Measurements from ENCODE around the gene MST1R. TPM values are rescaled to one million over a fixed set of nuclear protein-coding genes. Genes with fewer than 3 reads are reported as not detected.

MST1R gene
- total RNA-seq (2014; rRNA removed; shearing (Covaris generic)), result 0.32 TPM in 1 of 2 replicates, not detected in the other
- polyA plus RNA-seq (2016; fragmentation: Nextera tagmentation; extraction: Ambion mirVana), result 0.35 TPM in 1 of 2 replicates, not detected in the other

DNA sequence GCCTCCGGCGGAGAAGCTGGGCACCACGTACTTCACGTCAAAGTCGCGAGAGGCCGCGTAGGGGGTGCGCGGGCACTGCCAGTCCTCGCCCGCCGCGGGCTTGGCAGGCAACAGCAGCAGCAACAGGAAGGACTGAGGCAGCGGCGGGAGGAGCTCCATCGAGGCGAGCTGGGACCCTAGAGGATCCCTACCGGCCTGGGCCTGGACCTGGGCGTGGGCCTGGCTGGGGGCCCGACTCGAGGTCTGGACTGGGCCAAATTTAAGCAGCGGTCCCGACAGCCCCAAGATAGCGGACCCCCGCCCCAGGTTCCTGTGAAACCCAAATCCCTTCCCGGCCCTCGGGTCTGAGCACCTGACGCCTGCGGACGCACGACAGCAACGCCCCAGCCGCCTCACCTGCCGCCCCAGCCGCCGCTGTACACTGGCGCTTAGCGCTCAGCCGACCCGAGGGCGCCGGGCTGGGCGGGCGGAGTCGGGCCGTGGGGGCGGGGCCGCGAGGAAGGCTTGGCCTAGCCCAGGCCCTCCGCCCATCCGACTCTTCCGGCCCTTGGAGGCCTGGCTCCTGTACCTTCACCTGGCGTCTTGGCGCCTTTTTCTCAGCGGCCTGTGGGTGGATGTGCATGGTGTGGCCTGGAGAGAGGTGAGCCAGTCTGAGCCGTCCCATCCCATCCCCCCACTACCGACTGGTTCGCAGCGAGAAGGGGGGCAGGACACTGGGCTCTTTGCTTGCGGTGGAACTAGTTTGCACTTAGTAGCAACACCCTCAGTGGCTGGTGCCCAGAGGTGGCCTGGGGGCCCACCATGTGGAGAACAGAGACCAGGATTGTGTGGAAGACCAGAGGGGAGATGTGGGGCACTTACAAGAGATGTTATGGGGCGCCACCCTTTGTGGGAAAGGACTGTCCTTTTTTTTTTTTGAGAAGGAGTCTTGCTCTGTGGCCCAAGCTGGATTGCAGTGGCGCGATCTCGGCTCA lies at the start of gene MST1R:
MST1R (minus strand) TSS at position 423 of the 974 bp plus-strand sequence; CDS start at position 159, 264 bp downstream.
- TF ChIP-seq EZH2phosphoT487 (IDR thresholded peaks at IDR 0.05; ENCODE audit: insufficient read depth, low read depth) (no peak), EZH2 (IDR thresholded peaks at IDR 0.05; ENCODE audit: insufficient read depth, poor library complexity, severe bottlenecking) (no peak)
- no peak within 1 kb of the TSS for H3K27ac ChIP-seq
- peak within 1 kb of the TSS; percentile 59 for H3K4me2 ChIP-seq (ENCODE audit: unreplicated experiment)
- peak within 1 kb of the TSS; percentile 89 for H2AFZ ChIP-seq
- no peaks in the 10 kb centered on the region for H3K36me3 ChIP-seq (ENCODE audit: low read depth)
- no peaks in the 10 kb centered on the region for H3K79me2 ChIP-seq (ENCODE audit: insufficient read depth)
- H3K4me1 ChIP-seq (ENCODE audit: insufficient read depth), result peaks cover 20% of the 10 kb centered on the region
- H3K9ac ChIP-seq, result peak within 1 kb of the TSS; percentile 55
- H3F3A ChIP-seq (ENCODE audit: insufficient read depth), result 0 out of 2 replicates have a peak, but pooled peaks cover 5% of the 10 kb centered on the region
- H3K27me3 ChIP-seq (replicated peaks; ENCODE audit: insufficient read depth), result no peaks in the 10 kb centered on the region
- 34 to 46% methylated on average over 44 to 55 of the region's 65 CpGs for WGBS, 2 experiments (ENCODE audit: low coverage in 1 of 2, low lambda C conversion rate in 2 of 2, missing lambda C conversion rate in 2 of 2)
- in situ Hi-C loops (cut with MboI), result no loop called here
- H4K20me1 ChIP-seq (ENCODE audit: insufficient read depth), result no peaks in the 10 kb centered on the region
- H3K9me3 ChIP-seq (ENCODE audit: low read depth), result no peaks in the 10 kb centered on the region
- DNase-seq, result peak; percentile 74
- no peaks in the 10 kb centered on the region for H3K9me2 ChIP-seq (ENCODE audit: insufficient read depth)
- H3K4me3 ChIP-seq, result peak within 1 kb of the TSS; percentile 62

DNA sequence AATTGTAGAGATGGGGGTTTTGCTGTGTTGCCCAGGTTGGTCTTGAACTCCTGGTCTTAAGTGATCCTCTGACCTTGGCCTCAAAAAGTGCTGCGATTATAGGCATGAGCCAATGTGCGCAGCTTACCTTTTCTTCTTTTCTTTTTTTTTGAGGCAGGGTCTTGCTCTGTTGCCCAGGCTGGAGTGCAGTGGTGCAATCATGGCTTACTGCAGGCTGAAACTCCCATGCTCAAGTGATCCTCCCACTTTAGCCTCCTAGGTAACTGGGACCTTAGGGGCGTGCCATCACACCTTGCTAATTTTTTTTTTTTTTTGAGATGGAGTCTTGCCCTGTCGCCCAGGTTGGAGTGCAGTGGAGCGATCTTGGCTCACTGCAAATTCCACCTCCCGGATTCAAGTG lies 49.3 kb upstream of the MST1R start:
- H3K36me3 ChIP-seq (ENCODE audit: low read depth), result no peaks in the 10 kb centered on the region
- WGBS, 2 experiments (ENCODE audit: low coverage in 1 of 2, low lambda C conversion rate in 2 of 2, missing lambda C conversion rate in 2 of 2), result 94 to 96% methylated on average over 6 of the region's 6 CpGs
- H2AFZ ChIP-seq, result no peak overlapping the region
- H3K27ac ChIP-seq, result no peak overlapping the region
- in situ Hi-C loops (cut with MboI), result no loop called here
- H3K9me3 ChIP-seq (ENCODE audit: low read depth), result no peaks in the 10 kb centered on the region
- no peak for DNase-seq
- H3K9me2 ChIP-seq (ENCODE audit: insufficient read depth), result no peaks in the 10 kb centered on the region
- peaks cover 8% of the 10 kb centered on the region for H3F3A ChIP-seq (ENCODE audit: insufficient read depth)
- H3K4me3 ChIP-seq, result no peak overlapping the region
- TF ChIP-seq EZH2 (IDR thresholded peaks at IDR 0.05; ENCODE audit: insufficient read depth, poor library complexity, severe bottlenecking) (no peak), EZH2phosphoT487 (IDR thresholded peaks at IDR 0.05; ENCODE audit: insufficient read depth, low read depth) (no peak)
- peaks cover 15% of the 10 kb centered on the region for H3K4me1 ChIP-seq (ENCODE audit: insufficient read depth)
- no peaks in the 10 kb centered on the region for H3K27me3 ChIP-seq (replicated peaks; ENCODE audit: insufficient read depth)
- no peak overlapping the region for H3K9ac ChIP-seq
- peaks cover 100% of the 10 kb centered on the region for H3K79me2 ChIP-seq (ENCODE audit: insufficient read depth)
- peaks cover 8% of the 10 kb centered on the region; the same call in 1 of the 2 replicates for H4K20me1 ChIP-seq (ENCODE audit: insufficient read depth)
- no peak overlapping the region for H3K4me2 ChIP-seq (ENCODE audit: unreplicated experiment)

DNA sequence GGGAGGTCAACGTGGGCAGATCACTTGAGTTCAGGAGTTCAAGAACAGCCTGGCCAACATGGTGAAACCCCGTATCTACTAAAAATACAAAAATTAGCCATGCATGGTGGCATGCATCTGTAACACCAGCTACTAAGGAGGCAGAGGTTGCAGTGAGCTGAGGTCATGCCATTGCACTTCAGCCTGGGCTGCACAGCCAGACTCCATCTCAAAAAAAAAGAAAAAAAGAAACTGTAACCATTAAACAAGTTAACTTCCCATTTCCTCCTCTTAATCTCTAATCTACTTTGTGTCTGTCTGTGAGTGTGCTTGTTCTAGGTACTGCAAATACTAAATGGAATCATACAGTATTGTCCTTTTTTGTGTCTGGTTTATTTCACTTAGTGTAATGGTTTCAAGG lies 39.0 kb upstream of the MST1R start:
- WGBS, 2 experiments (ENCODE audit: low coverage in 1 of 2, low lambda C conversion rate in 2 of 2, missing lambda C conversion rate in 2 of 2), result 94 to 98% methylated on average over 2 of the region's 2 CpGs
- no peak overlapping the region for H3K4me2 ChIP-seq (ENCODE audit: unreplicated experiment)
- H3K4me3 ChIP-seq, result no peak overlapping the region
- no peaks in the 10 kb centered on the region for H4K20me1 ChIP-seq (ENCODE audit: insufficient read depth)
- no peaks in the 10 kb centered on the region for H3K9me3 ChIP-seq (ENCODE audit: low read depth)
- H3K9ac ChIP-seq, result no peak overlapping the region
- H3F3A ChIP-seq (ENCODE audit: insufficient read depth), result peaks cover 12% of the 10 kb centered on the region; the same call in 1 of the 2 replicates
- H3K27me3 ChIP-seq (replicated peaks; ENCODE audit: insufficient read depth), result no peaks in the 10 kb centered on the region
- H3K9me2 ChIP-seq (ENCODE audit: insufficient read depth), result no peaks in the 10 kb centered on the region
- no peak for DNase-seq
- H2AFZ ChIP-seq, result no peak overlapping the region
- no peaks in the 10 kb centered on the region for H3K36me3 ChIP-seq (ENCODE audit: low read depth)
- TF ChIP-seq EZH2 (IDR thresholded peaks at IDR 0.05; ENCODE audit: insufficient read depth, poor library complexity, severe bottlenecking), result no peak
- TF ChIP-seq EZH2phosphoT487 (IDR thresholded peaks at IDR 0.05; ENCODE audit: insufficient read depth, low read depth), result no peak
- peaks cover 73% of the 10 kb centered on the region for H3K79me2 ChIP-seq (ENCODE audit: insufficient read depth)
- H3K4me1 ChIP-seq (ENCODE audit: insufficient read depth), result peaks cover 8% of the 10 kb centered on the region
- H3K27ac ChIP-seq, result no peak overlapping the region
- in situ Hi-C loops (cut with MboI), result no loop called here

DNA sequence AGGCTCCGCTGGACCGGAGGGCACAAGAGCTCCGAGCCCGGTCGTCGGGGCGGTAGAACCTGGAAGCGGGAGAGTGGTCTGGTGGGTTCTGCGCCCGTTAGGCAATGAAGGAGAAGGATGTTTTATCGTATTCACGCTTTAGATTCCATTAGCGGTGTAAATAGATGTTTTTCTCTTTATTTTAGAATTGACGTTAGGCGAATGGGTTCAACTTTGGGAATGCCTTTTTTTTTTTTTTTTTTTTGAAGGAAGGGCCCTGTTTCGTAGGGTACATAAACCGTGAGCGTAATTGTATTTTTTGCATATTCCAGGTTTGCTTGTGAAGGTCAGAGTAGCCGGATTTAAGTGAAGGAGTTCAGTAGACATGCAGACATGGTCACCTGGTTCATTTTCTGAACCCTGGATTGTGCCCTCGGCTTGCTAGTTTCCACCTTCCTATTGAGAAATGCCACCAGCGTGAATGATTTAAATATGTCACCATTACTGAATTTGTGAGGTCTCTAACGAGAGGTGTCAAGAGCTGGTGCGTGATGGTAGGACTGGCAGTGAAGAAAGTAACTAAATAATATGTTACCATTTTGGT lies 37.1 kb upstream of the MST1R start:
- in situ Hi-C loops (cut with MboI), result no loop called here
- Histone ChIP-seq H3K79me2 (ENCODE audit: insufficient read depth) (peaks cover 54% of the 10 kb centered on the region), H3K4me2 (ENCODE audit: unreplicated experiment) (peak overlapping the region; percentile 87), H3K27me3 (replicated peaks; ENCODE audit: insufficient read depth) (no peaks in the 10 kb centered on the region), H3K9ac (peak overlapping the region; percentile 86), H3K9me3 (ENCODE audit: low read depth) (no peaks in the 10 kb centered on the region), H2AFZ (peak overlapping the region; percentile 80), H3K4me1 (ENCODE audit: insufficient read depth) (peaks cover 8% of the 10 kb centered on the region), H4K20me1 (ENCODE audit: insufficient read depth) (no peaks in the 10 kb centered on the region), H3F3A (ENCODE audit: insufficient read depth) (peaks cover 12% of the 10 kb centered on the region; the same call in 1 of the 2 replicates), H3K4me3 (peak overlapping the region; percentile 96), H3K9me2 (ENCODE audit: insufficient read depth) (no peaks in the 10 kb centered on the region), H3K27ac (peak overlapping the region; percentile 83), H3K36me3 (ENCODE audit: low read depth) (no peaks in the 10 kb centered on the region)
- TF ChIP-seq EZH2phosphoT487 (IDR thresholded peaks at IDR 0.05; ENCODE audit: insufficient read depth, low read depth) (no peak), EZH2 (IDR thresholded peaks at IDR 0.05; ENCODE audit: insufficient read depth, poor library complexity, severe bottlenecking) (no peak)
- WGBS, 2 experiments (ENCODE audit: low coverage in 1 of 2, low lambda C conversion rate in 2 of 2, missing lambda C conversion rate in 2 of 2), result 5% methylated on average over 23 of the region's 23 CpGs
- DNase-seq, result peak; percentile 22
